Coronary artery (tissue), 2 donors: ENCODE measurements around the gene F8.

Experiments used
- DNase-seq: peaks from one replicate; pipeline ENCODE4 v3.0.0-alpha.2; 2017; ENCODE audit warnings: low spot score
- H3K27ac ChIP-seq, 2 donors: fragments of 200-600 bp; sonication (generic); one replicate each; pipeline ENCODE4 v1.5.1; 2016 to 2019
- H3K4me3 ChIP-seq: fragments of 200-600 bp; sonication (generic); 2 replicates; pipeline ENCODE4 v1.5.1; 2016; ENCODE audit warnings: mild to moderate bottlenecking, moderate library complexity
- TF ChIP-seq, protein P1 (sequence below): fragments of 200-600 bp; sonication (generic); IDR thresholded peaks from one replicate; pipeline ENCODE4 v1.5.1; 2019; ENCODE audit warnings: antibody characterized with exemption

Gene F8

DNA sequence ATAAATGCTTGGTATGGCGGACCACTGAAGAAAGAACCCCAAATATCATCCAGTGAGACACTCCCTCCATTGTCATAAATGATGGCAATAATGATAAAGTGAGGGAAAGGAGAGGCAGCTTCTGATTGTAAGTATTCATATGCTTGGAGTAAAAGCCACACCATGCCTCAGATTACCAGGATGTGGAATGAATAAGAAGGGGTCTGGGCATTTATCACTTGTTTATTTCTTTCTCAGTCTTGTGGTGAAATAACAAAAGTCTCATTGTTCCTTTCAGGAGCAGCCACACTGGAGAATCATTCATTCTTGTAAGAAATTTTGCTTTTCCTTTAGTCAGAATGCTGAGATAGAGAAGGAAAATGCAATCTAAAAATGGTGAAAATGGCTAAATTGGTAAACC, 21.7 kb downstream of the F8 start:
- TF ChIP-seq, protein P1, sequence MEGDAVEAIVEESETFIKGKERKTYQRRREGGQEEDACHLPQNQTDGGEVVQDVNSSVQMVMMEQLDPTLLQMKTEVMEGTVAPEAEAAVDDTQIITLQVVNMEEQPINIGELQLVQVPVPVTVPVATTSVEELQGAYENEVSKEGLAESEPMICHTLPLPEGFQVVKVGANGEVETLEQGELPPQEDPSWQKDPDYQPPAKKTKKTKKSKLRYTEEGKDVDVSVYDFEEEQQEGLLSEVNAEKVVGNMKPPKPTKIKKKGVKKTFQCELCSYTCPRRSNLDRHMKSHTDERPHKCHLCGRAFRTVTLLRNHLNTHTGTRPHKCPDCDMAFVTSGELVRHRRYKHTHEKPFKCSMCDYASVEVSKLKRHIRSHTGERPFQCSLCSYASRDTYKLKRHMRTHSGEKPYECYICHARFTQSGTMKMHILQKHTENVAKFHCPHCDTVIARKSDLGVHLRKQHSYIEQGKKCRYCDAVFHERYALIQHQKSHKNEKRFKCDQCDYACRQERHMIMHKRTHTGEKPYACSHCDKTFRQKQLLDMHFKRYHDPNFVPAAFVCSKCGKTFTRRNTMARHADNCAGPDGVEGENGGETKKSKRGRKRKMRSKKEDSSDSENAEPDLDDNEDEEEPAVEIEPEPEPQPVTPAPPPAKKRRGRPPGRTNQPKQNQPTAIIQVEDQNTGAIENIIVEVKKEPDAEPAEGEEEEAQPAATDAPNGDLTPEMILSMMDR: no peak
- Histone ChIP-seq H3K27ac (no peak overlapping the region), H3K4me3 (no peak overlapping the region)
- DNase-seq: no peak

DNA sequence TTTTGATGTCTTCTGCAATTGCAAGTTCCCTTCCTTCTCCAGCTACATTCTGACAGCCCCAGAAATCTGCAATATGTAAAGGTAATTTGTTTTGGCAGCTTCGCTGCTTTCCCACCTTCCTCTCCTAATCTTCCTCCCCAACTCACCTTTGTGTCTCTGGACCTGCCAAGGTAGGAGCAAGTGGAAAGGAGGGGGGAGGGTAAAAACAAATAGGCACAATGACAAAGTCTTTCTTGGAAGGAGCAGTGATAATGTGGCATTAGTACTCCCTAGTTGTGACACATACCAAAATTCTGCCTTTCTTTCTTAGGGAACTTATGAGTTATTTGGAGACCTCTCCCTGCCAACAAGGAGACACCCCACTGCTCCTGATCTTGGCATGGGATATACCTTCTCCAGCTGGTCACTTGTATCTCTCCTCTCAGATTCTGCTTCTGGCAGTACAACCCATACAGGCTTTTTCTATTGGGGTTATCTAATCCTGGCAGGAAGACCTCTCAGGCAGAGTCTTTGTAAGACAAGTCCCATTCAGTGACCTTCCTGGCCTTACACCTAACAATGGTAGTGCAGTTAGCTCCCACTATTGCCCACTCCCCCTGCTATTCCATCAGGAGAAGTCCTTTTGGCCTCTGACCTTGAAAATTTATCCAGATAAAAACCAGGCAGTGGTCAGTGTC, 24.2 kb downstream of the F8 start:
- TF ChIP-seq, protein P1: no peak
- DNase-seq: no peak
- Histone ChIP-seq H3K27ac (no peak overlapping the region), H3K4me3 (no peak overlapping the region)

DNA sequence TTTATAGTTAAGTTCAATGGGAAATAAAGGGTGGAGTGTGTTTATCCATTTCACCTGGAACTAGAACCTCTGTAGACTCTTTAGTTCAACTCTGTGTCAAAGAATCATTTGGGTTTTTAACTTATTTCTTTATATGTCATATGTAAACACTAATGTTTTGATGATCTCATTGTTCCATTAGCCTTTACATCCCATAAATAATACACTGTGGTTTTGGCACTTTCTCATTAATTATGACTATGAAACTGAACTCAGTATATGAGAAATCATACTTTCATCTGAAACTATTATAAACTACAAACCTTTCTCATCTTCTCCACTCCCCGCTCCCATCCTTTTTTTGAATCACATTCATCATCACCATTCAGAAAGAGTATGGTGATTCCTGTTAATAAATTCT, 31.0 kb downstream of the F8 start:
- TF ChIP-seq, protein P1: no peak
- no peak for DNase-seq
- Histone ChIP-seq H3K27ac (no peak overlapping the region), H3K4me3 (no peak overlapping the region)

DNA sequence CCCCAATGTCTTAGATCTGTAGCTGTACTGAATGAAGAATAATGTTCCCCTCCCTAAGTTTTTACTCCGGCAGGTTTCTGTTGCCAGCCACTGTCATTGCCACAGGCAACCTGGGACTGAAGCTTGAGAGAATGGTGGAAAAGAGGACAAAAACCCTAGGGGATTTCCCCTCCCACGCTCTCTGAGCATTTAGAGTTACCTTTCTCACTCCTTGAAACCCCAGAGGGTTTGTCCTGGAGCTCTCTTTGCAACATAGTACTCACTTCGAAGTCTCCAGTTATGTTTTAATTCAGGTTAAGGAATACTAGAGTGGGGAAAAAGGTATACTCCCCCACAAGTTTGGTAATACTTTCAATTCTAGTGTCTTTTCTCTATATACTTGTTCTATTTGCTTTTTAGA, 31.5 kb downstream of the F8 start:
- TF ChIP-seq, protein P1: no peak
- H3K4me3 ChIP-seq: no peak overlapping the region
- H3K27ac ChIP-seq: no peak overlapping the region
- no peak for DNase-seq

DNA sequence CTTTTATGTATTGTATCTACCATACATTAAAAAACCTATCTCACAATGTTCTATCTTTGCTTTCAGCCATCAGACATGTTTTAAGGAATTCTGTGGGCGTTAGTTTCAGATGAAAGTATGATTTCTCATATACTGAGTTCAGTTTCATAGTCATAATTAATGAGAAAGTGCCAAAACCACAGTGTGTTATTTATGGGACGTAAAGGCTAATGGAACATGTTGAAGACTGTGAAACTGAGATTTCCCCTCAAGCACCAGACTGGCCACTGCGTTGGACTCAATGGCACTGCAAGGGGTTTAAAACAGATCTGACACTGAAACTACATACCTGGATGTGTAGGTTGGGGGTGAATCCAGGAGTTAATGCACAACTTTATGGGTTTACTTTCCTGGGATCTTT, 32.0 kb downstream of the F8 start:
- Histone ChIP-seq H3K27ac (no peak overlapping the region), H3K4me3 (no peak overlapping the region)
- no peak for DNase-seq
- TF ChIP-seq, protein P1: no peak

DNA sequence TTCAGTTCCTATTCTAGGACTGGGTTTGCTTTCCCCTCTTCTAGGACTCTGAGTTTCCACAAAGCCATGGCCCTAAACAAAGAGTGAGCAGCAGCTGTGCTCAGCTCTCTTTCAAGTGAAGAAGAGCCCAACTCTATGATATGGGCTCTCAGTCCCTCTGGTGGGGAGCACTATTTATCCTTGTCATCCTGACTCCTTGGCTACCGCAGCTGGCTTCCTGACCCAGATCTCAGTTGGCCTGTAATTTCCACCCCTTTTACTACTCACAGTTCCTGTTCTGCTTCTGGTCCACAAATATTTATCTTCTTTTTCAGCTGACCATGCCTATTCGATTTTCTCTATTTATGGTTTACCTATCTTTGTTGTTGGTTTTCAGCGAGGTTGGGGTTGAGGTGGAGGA, 33.8 kb downstream of the F8 start:
- DNase-seq: no peak
- TF ChIP-seq, protein P1: no peak
- H3K4me3 ChIP-seq: no peak overlapping the region
- H3K27ac ChIP-seq: no peak overlapping the region

DNA sequence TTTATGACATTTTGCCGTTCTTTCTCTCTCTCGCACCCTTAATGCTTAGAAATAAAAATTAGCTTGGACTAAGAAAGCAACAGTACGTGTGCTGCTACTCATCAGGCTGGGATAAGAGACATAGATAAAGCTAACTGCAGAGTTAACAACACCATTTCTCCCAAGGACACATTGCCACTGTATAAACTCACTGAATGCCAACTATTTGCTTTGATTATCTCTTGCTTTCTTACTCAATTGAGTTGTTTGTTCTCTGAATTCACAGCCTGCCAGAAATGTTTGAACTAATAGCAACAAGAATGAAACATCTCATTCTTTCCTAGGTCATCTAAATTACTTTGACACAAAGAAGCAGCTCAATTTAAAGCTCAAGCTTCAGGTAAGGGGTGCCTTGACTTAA, 34.6 kb downstream of the F8 start:
- DNase-seq: no peak
- H3K27ac ChIP-seq: no peak overlapping the region
- TF ChIP-seq, protein P1: no peak
- no peak overlapping the region for H3K4me3 ChIP-seq
